ENCODE measurements around the gene TMCC1. TPM values are rescaled to one million over a fixed set of nuclear protein-coding genes. Genes with fewer than 3 reads are reported as not detected.

The TMCC1 gene
- total and polyA plus RNA-seq, 4 donors, result 10.2 to 60.0 (median 11.0) TPM

DNA sequence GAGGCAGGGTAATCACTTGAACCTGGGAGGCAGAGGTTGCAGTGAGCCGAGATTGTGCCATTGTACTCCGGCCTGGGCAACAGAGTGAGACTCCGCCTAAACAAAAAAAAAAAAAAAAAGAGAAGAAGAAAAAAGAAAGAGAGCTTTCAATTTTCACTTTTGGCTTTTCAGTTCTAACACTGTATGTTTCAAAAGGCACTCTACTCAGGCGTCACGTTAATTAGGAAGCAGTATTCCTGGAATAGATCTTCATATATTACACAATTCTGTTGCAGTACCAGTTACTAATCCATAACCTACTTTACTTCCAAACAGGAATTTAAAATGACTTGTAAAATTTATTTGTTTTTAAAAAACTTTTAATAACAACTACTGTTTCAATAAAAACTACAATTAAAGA, 155.3 kb downstream of the TMCC1 start:
- Histone ChIP-seq H3K4me1 (ENCODE audit: control insufficient read depth in 4 of 4, insufficient read depth in 4 of 4, low read length in 3 of 4) (peaks cover 6 to 16% (median 13%) of the 10 kb centered on the region in 4 donors), H3K9me3 (ENCODE audit: control insufficient read depth in 4 of 4, low read length in 3 of 4) (no peaks in the 10 kb centered on the region), H3K36me3 (ENCODE audit: control insufficient read depth in 4 of 4, insufficient read depth in 3 of 4, low read depth in 1 of 4, low read length in 3 of 4) (no peaks in the 10 kb centered on the region), H3K4me3 (ENCODE audit: low read depth in 1 of 3, low read length in 3 of 3) (no peak overlapping the region), H3K27me3 (ENCODE audit: control insufficient read depth in 4 of 4, insufficient read depth in 4 of 4, low read length in 3 of 4) (no peaks in the 10 kb centered on the region), H3K27ac (ENCODE audit: low read depth in 1 of 2, low read length in 2 of 2) (no peak overlapping the region), H3K9ac (ENCODE audit: low read depth in 1 of 2, low read length in 2 of 2) (no peak overlapping the region)
- DNase-seq (ENCODE audit: low spot score), result no peak
- WGBS, result 41% methylated on average over 5 of the region's 5 CpGs
- TF ChIP-seq FOXA2 (IDR thresholded peaks at IDR 0.05) (no peak), HNF4A (conservative IDR thresholded peaks at IDR 0.05) (peak in 1 of 2 donors; percentile 22)

DNA sequence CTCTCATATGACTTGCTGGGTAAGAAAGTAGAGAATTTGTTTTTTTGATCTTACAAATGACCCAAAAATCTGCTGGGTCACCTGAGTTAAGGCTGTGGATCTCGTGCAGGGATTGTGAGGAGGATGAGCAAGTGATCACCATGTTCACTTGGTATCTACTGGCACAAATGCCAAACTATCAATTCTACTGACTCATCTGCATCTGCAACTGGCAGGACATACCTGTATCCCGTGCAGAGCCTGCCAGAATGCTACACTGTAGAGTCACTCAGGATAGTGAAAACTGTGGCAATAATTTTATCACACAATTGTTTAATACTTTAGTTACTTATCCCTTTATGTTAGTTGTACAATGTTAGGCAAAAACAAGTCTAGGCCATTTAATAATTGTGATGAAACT, 157.4 kb downstream of the TMCC1 start:
- peaks cover 6 to 16% (median 13%) of the 10 kb centered on the region in 4 donors for H3K4me1 ChIP-seq (ENCODE audit: control insufficient read depth in 4 of 4, insufficient read depth in 4 of 4, low read length in 3 of 4)
- 91% methylated on average over 2 of the region's 2 CpGs for WGBS
- TF ChIP-seq EGR1 (IDR thresholded peaks at IDR 0.05; ENCODE audit: low read depth in 2 of 2) (no peak), GABPA (IDR thresholded peaks at IDR 0.05 in 1 of 2, conservative IDR thresholded peaks at IDR 0.05 in 1 of 2) (no peak), RAD21 (IDR thresholded peaks at IDR 0.05) (no peak), SP1 (IDR thresholded peaks at IDR 0.05) (no peak), HNF4A (conservative IDR thresholded peaks at IDR 0.05) (no peak)
- TF ChIP-seq, protein P1, sequence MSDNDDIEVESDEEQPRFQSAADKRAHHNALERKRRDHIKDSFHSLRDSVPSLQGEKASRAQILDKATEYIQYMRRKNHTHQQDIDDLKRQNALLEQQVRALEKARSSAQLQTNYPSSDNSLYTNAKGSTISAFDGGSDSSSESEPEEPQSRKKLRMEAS (IDR thresholded peaks at IDR 0.05), result no peak
- H3K27ac ChIP-seq (ENCODE audit: low read depth in 1 of 2, low read length in 2 of 2), result no peak overlapping the region
- no peak overlapping the region for H3K4me3 ChIP-seq (ENCODE audit: low read depth in 1 of 3, low read length in 3 of 3)
- no peak overlapping the region for H3K9ac ChIP-seq (ENCODE audit: low read depth in 1 of 2, low read length in 2 of 2)
- no peaks in the 10 kb centered on the region for H3K27me3 ChIP-seq (ENCODE audit: control insufficient read depth in 4 of 4, insufficient read depth in 4 of 4, low read length in 3 of 4)
- no peaks in the 10 kb centered on the region for H3K36me3 ChIP-seq (ENCODE audit: control insufficient read depth in 4 of 4, insufficient read depth in 3 of 4, low read depth in 1 of 4, low read length in 3 of 4)
- H3K9me3 ChIP-seq (ENCODE audit: control insufficient read depth in 4 of 4, low read length in 3 of 4), result no peaks in the 10 kb centered on the region
- no peak for DNase-seq (ENCODE audit: low spot score)

DNA sequence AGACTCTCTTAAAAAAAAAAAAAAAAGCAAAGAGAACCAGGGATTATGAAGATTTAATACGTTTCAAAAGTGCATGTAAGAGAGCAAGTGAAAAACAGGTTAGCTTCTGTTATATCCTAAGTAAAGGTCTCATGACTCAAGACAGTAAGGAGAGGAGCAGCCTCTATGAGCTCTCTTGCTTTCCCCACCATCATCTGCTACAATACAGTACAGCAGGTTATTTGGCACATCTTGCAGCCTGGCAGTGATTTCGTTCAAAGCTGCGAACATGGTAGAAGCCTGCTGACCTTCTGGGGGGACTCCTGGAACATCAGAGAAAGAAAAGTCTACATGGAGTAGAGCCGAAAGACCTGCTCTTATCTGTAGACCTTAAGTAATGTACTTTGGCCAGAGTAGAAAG, 157.9 kb downstream of the TMCC1 start:
- H3K27me3 ChIP-seq (ENCODE audit: control insufficient read depth in 4 of 4, insufficient read depth in 4 of 4, low read length in 3 of 4), result no peaks in the 10 kb centered on the region
- no peak overlapping the region for H3K4me3 ChIP-seq (ENCODE audit: low read depth in 1 of 3, low read length in 3 of 3)
- no peak overlapping the region for H3K9ac ChIP-seq (ENCODE audit: low read depth in 1 of 2, low read length in 2 of 2)
- no peak overlapping the region for H3K27ac ChIP-seq (ENCODE audit: low read depth in 1 of 2, low read length in 2 of 2)
- no peaks in the 10 kb centered on the region for H3K36me3 ChIP-seq (ENCODE audit: control insufficient read depth in 4 of 4, insufficient read depth in 3 of 4, low read depth in 1 of 4, low read length in 3 of 4)
- H3K9me3 ChIP-seq (ENCODE audit: control insufficient read depth in 4 of 4, low read length in 3 of 4), result no peaks in the 10 kb centered on the region
- no peak for TF ChIP-seq HNF4A (conservative IDR thresholded peaks at IDR 0.05)
- TF ChIP-seq, protein P2, sequence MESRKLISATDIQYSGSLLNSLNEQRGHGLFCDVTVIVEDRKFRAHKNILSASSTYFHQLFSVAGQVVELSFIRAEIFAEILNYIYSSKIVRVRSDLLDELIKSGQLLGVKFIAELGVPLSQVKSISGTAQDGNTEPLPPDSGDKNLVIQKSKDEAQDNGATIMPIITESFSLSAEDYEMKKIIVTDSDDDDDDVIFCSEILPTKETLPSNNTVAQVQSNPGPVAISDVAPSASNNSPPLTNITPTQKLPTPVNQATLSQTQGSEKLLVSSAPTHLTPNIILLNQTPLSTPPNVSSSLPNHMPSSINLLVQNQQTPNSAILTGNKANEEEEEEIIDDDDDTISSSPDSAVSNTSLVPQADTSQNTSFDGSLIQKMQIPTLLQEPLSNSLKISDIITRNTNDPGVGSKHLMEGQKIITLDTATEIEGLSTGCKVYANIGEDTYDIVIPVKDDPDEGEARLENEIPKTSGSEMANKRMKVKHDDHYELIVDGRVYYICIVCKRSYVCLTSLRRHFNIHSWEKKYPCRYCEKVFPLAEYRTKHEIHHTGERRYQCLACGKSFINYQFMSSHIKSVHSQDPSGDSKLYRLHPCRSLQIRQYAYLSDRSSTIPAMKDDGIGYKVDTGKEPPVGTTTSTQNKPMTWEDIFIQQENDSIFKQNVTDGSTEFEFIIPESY (IDR thresholded peaks at IDR 0.05), result no peak
- 93% methylated on average over 4 of the region's 4 CpGs for WGBS
- H3K4me1 ChIP-seq (ENCODE audit: control insufficient read depth in 4 of 4, insufficient read depth in 4 of 4, low read length in 3 of 4), result peaks cover 6 to 16% (median 13%) of the 10 kb centered on the region in 4 donors
- no peak for DNase-seq (ENCODE audit: low spot score)

DNA sequence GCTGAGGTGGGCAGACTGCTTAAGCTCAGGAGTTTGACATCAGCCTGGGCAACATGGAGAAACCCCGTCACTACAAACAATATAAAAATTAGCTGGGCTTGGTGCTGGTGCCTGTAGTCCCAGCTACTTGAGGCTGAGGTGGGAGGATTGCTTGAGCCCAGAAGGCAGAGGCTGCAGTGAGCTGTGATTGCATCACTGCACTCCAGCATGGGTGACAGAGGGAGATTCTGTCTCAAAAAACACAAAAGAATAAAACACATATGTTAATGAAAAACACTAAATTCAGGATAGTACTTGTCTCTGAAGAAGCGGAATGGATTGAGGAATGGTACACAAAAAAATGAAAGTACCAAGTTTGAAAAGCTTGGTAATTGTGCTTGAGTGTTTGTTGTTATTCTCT, 159.1 kb downstream of the TMCC1 start:
- Histone ChIP-seq H3K27me3 (ENCODE audit: control insufficient read depth in 4 of 4, insufficient read depth in 4 of 4, low read length in 3 of 4) (no peaks in the 10 kb centered on the region), H3K27ac (ENCODE audit: low read depth in 1 of 2, low read length in 2 of 2) (no peak overlapping the region), H3K36me3 (ENCODE audit: control insufficient read depth in 4 of 4, insufficient read depth in 3 of 4, low read depth in 1 of 4, low read length in 3 of 4) (no peaks in the 10 kb centered on the region), H3K9ac (ENCODE audit: low read depth in 1 of 2, low read length in 2 of 2) (no peak overlapping the region), H3K4me1 (ENCODE audit: control insufficient read depth in 4 of 4, insufficient read depth in 4 of 4, low read length in 3 of 4) (peaks cover 2 to 6% (median 5%) of the 10 kb centered on the region in 4 donors), H3K4me3 (ENCODE audit: low read depth in 1 of 3, low read length in 3 of 3) (no peak overlapping the region), H3K9me3 (ENCODE audit: control insufficient read depth in 4 of 4, low read length in 3 of 4) (no peaks in the 10 kb centered on the region)
- no peak for DNase-seq (ENCODE audit: low spot score)
- TF ChIP-seq NR2F2 (IDR thresholded peaks at IDR 0.05) (no peak), YY1 (IDR thresholded peaks at IDR 0.05) (no peak), RXRA (IDR thresholded peaks at IDR 0.05) (no peak), RAD21 (IDR thresholded peaks at IDR 0.05) (no peak), GABPA (IDR thresholded peaks at IDR 0.05 in 1 of 2, conservative IDR thresholded peaks at IDR 0.05 in 1 of 2) (no peak), FOXA2 (IDR thresholded peaks at IDR 0.05) (no peak), HNF4A (conservative IDR thresholded peaks at IDR 0.05) (no peak), EGR1 (IDR thresholded peaks at IDR 0.05; ENCODE audit: low read depth in 2 of 2) (no peak), JUND (IDR thresholded peaks at IDR 0.05) (no peak), SP1 (IDR thresholded peaks at IDR 0.05) (no peak), TAF1 (conservative IDR thresholded peaks at IDR 0.05) (no peak)
- TF ChIP-seq, protein P3, sequence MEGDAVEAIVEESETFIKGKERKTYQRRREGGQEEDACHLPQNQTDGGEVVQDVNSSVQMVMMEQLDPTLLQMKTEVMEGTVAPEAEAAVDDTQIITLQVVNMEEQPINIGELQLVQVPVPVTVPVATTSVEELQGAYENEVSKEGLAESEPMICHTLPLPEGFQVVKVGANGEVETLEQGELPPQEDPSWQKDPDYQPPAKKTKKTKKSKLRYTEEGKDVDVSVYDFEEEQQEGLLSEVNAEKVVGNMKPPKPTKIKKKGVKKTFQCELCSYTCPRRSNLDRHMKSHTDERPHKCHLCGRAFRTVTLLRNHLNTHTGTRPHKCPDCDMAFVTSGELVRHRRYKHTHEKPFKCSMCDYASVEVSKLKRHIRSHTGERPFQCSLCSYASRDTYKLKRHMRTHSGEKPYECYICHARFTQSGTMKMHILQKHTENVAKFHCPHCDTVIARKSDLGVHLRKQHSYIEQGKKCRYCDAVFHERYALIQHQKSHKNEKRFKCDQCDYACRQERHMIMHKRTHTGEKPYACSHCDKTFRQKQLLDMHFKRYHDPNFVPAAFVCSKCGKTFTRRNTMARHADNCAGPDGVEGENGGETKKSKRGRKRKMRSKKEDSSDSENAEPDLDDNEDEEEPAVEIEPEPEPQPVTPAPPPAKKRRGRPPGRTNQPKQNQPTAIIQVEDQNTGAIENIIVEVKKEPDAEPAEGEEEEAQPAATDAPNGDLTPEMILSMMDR (IDR thresholded peaks at IDR 0.05; ENCODE audit: low read depth, low read length, missing input control), result no peak
- TF ChIP-seq, protein P2 (IDR thresholded peaks at IDR 0.05), result no peak
- TF ChIP-seq, protein P1 (IDR thresholded peaks at IDR 0.05), result no peak
- 97% methylated on average over 2 of the region's 2 CpGs for WGBS

Data from liver (tissue), 9 donors.